HPDE6-E6E7 (cell line): ENCODE data around the gene LCN12.

Experiments
- DNase-seq: peaks from one replicate; pipeline ENCODE4 v3.0.0; 2011; ENCODE audit warnings: missing footprints; ENCODE audit errors: extremely low spot score

LCN12 gene

GRCh38 chr9:136926749-136927148, 25.3 kb upstream of the LCN12 start:
- no peak for DNase-seq

GRCh38 chr9:136927343-136928271, 24.5 kb upstream of the LCN12 start:
- no peak for DNase-seq

GRCh38 chr9:136928591-136928990, 23.5 kb upstream of the LCN12 start:
- no peak for DNase-seq

GRCh38 chr9:136930014-136930413, 22.1 kb upstream of the LCN12 start:
- DNase-seq: no peak

GRCh38 chr9:136931611-136932130, 20.4 kb upstream of the LCN12 start:
- no peak for DNase-seq

- no peak for DNase-seq
Measured at GRCh38 chr9:136934277-136934676, 17.8 kb upstream of the LCN12 start.

- DNase-seq: no peak
Measured at GRCh38 chr9:136935651-136936050, 16.4 kb upstream of the LCN12 start.

GRCh38 chr9:136936645-136937170, 15.4 kb upstream of the LCN12 start:
- DNase-seq: no peak

- no peak for DNase-seq
Measured at GRCh38 chr9:136937186-136938001, 14.7 kb upstream of the LCN12 start.

- DNase-seq: no peak
Measured at GRCh38 chr9:136939431-136939995, 12.6 kb upstream of the LCN12 start.

- no peak for DNase-seq
Measured at GRCh38 chr9:136939996-136940525, 12.0 kb upstream of the LCN12 start.

GRCh38 chr9:136940526-136941230, 11.4 kb upstream of the LCN12 start:
- DNase-seq: no peak

- no peak for DNase-seq
Measured at GRCh38 chr9:136941231-136942111, 10.6 kb upstream of the LCN12 start.

GRCh38 chr9:136942112-136942880, 9.8 kb upstream of the LCN12 start:
- no peak for DNase-seq

GRCh38 chr9:136942881-136943230, 9.2 kb upstream of the LCN12 start:
- no peak for DNase-seq

- no peak for DNase-seq
Measured at GRCh38 chr9:136943291-136944211, 8.5 kb upstream of the LCN12 start.

- peak; percentile 58 for DNase-seq
Measured at GRCh38 chr9:136944212-136944518, 7.9 kb upstream of the LCN12 start.
